H1 (cell line): ENCODE measurements around the gene CLDN2. TPM values are rescaled to one million over a fixed set of nuclear protein-coding genes. Genes with fewer than 3 reads are reported as not detected.

Source experiments
- CTCF ChIA-PET: fragments of 300-600 bp; sonication (Branson Sonifier 250); formaldehyde crosslinking; loops from one replicate; lab custom pipeline; 2021; ENCODE audit not compliant: partially characterized antibody; lab: Charles Lee
- POLR2A ChIA-PET: fragments of 300-600 bp; sonication (Branson Sonifier 250); formaldehyde crosslinking; loops from one replicate; lab custom pipeline; 2021; ENCODE audit warnings: inconsistent platforms; ENCODE audit not compliant: partially characterized antibody; lab: Charles Lee
- DNase-seq, 2 experiments: peaks; one replicate each; pipeline versions ENCODE4 v3.0.0 to v3.0.0-alpha.2; 2010 to 2022; ENCODE audit warnings: low spot score in 2 of 2, low read depth in 1 of 2, mixed read lengths in 1 of 2
- FAIRE-seq: peaks from 2 replicates; lab custom pipeline; 2011; peaks lifted over from hg19 to GRCh38; lab: Jason Lieb, UNC
- H2AFZ ChIP-seq: 2 replicates; pipeline ENCODE4 v1.8.1; 2012; ENCODE audit warnings: low read length, inconsistent platforms
- H2AK5ac ChIP-seq: 2 replicates; pipeline ENCODE4 v1.6.1; 2013; ENCODE audit warnings: low read depth, low read length
- H2BK120ac ChIP-seq: replicated peaks from 2 replicates; pipeline ENCODE3; 2013; ENCODE audit warnings: low read depth, low read length, inconsistent platforms
- H2BK12ac ChIP-seq: 2 replicates; pipeline ENCODE4 v1.6.1; 2013; ENCODE audit warnings: low read depth, low read length
- H2BK15ac ChIP-seq: 2 replicates; pipeline ENCODE4 v1.6.1; 2013; ENCODE audit warnings: low read length
- H2BK20ac ChIP-seq: 2 replicates; pipeline ENCODE4 v1.6.1; 2013; ENCODE audit warnings: low read length
- H2BK5ac ChIP-seq: 2 replicates; pipeline ENCODE4 v1.6.1; 2013; ENCODE audit warnings: low read depth, low read length
- H3K14ac ChIP-seq: 2 replicates; pipeline ENCODE4 v1.6.1; 2013; ENCODE audit warnings: inconsistent platforms; ENCODE audit not compliant: insufficient read length
- H3K18ac ChIP-seq: 2 replicates; pipeline ENCODE4 v1.6.1; 2013; ENCODE audit warnings: low read length; ENCODE audit errors: extremely low read depth
- H3K23ac ChIP-seq: 2 replicates; pipeline ENCODE4 v1.6.1; 2013; ENCODE audit warnings: inconsistent platforms; ENCODE audit not compliant: insufficient read length
- H3K23me2 ChIP-seq: 2 replicates; pipeline ENCODE4 v1.6.1; 2013; ENCODE audit warnings: low read depth, low read length
- H3K27ac ChIP-seq: 2 replicates; pipeline ENCODE4 v1.6.1; 2011; ENCODE audit warnings: low read depth, low read length, inconsistent platforms
- H3K27me3 ChIP-seq, 4 experiments: replicated peaks in 1 of 4; 1 replicate in 1 of 4; 2 replicates in 3 of 4; pipeline versions ENCODE4 v1.6.1 to v1.8.1; 2011 to 2013; ENCODE audit warnings: low read length in 3 of 4, mild to moderate bottlenecking in 3 of 4, inconsistent platforms in 2 of 4, mixed read lengths in 2 of 4, moderate library complexity in 1 of 4; ENCODE audit not compliant: control insufficient read depth in 3 of 4, insufficient read depth in 3 of 4; ENCODE audit errors: extremely low read depth in 1 of 4
- H3K36me3 ChIP-seq, 4 experiments: 2 replicates each; pipeline versions ENCODE4 v1.6.1 to v1.8.1; 2011 to 2013; ENCODE audit warnings: mild to moderate bottlenecking in 4 of 4, low read length in 3 of 4, moderate library complexity in 2 of 4, control low read depth in 1 of 4, inconsistent platforms in 1 of 4; ENCODE audit not compliant: insufficient read depth in 4 of 4, control insufficient read depth in 2 of 4
- H3K4ac ChIP-seq: replicated peaks from 2 replicates; pipeline ENCODE3; 2013; ENCODE audit warnings: low read length, low read depth, mixed read lengths, inconsistent platforms; ENCODE audit not compliant: insufficient read length
- H3K4me1 ChIP-seq, 4 experiments: replicated peaks in 1 of 4; 1 replicate in 1 of 4; 2 replicates in 3 of 4; pipeline versions ENCODE4 v1.6.1 to v1.8.1; 2011 to 2013; ENCODE audit warnings: low read length in 3 of 4, inconsistent platforms in 2 of 4, mixed read lengths in 1 of 4; ENCODE audit not compliant: insufficient read depth in 4 of 4, control insufficient read depth in 3 of 4
- H3K4me2 ChIP-seq, 2 experiments: 2 replicates each; pipeline versions ENCODE4 v1.6.1 to v1.8.1; 2011 to 2013; ENCODE audit warnings: low read depth in 2 of 2, low read length in 2 of 2, control low read depth in 1 of 2, inconsistent platforms in 1 of 2, mild to moderate bottlenecking in 1 of 2; ENCODE audit not compliant: insufficient read depth in 1 of 2
- H3K4me3 ChIP-seq, 4 experiments: fragments of 200-600, 300-600 bp in 1 of 4; sonication (generic), shearing (Covaris generic), sonication (Bioruptor Twin) in 1 of 4; 2 replicates each; pipeline versions ENCODE4 v1.5.1 to v1.8.1; 2011 to 2016; ENCODE audit warnings: low read length in 4 of 4, low read depth in 3 of 4, control low read depth in 2 of 4, inconsistent platforms in 2 of 4, mild to moderate bottlenecking in 2 of 4, mixed read lengths in 1 of 4, moderate library complexity in 1 of 4; ENCODE audit not compliant: insufficient read depth in 2 of 4; ENCODE audit errors: extremely low read depth in 1 of 4
- H3K56ac ChIP-seq: replicated peaks from 2 replicates; pipeline ENCODE3; 2013; ENCODE audit warnings: low read depth, mild to moderate bottlenecking, mixed read lengths, low read length, inconsistent platforms; ENCODE audit not compliant: insufficient read length
- H3K79me1 ChIP-seq: 2 replicates; pipeline ENCODE4 v1.6.1; 2013; ENCODE audit warnings: low read depth, low read length, control low read depth
- H3K79me2 ChIP-seq, 2 experiments: 2 replicates each; pipeline versions ENCODE4 v1.6.1 to v1.8.1; 2012 to 2013; ENCODE audit warnings: low read length in 2 of 2, mild to moderate bottlenecking in 2 of 2, inconsistent platforms in 1 of 2; ENCODE audit not compliant: insufficient read depth in 2 of 2, control insufficient read depth in 1 of 2
- H3K9ac ChIP-seq, 4 experiments: replicated peaks in 1 of 4; 1 replicate in 1 of 4; 2 replicates in 3 of 4; pipeline versions ENCODE4 v1.6.1 to v1.8.1; 2011 to 2013; ENCODE audit warnings: low read depth in 3 of 4, low read length in 3 of 4, control low read depth in 2 of 4, mild to moderate bottlenecking in 2 of 4, moderate library complexity in 2 of 4, inconsistent platforms in 1 of 4; ENCODE audit errors: extremely low read depth in 1 of 4
- H3K9me3 ChIP-seq, 2 experiments: 2 replicates each; pipeline versions ENCODE4 v1.6.1 to v1.8.1; 2012 to 2013; ENCODE audit warnings: mild to moderate bottlenecking in 2 of 2, moderate library complexity in 2 of 2, control low read depth in 1 of 2, inconsistent platforms in 1 of 2, low read depth in 1 of 2, low read length in 1 of 2, mixed read lengths in 1 of 2; ENCODE audit not compliant: insufficient read depth in 2 of 2
- H4K20me1 ChIP-seq, 2 experiments: replicated peaks in 1 of 2; 2 replicates each; pipeline versions ENCODE3 to v1.8.1; 2011 to 2013; ENCODE audit warnings: inconsistent platforms in 2 of 2, low read length in 2 of 2, mild to moderate bottlenecking in 1 of 2; ENCODE audit not compliant: insufficient read depth in 2 of 2, control insufficient read depth in 1 of 2
- H4K5ac ChIP-seq: 2 replicates; pipeline ENCODE4 v1.6.1; 2013; ENCODE audit warnings: low read length, low read depth, mixed read lengths, inconsistent platforms; ENCODE audit not compliant: insufficient read length
- H4K8ac ChIP-seq: 2 replicates; pipeline ENCODE4 v1.8.0; 2013; ENCODE audit warnings: mild to moderate bottlenecking, moderate library complexity, low read length, inconsistent platforms; ENCODE audit not compliant: insufficient read depth; ENCODE audit errors: extremely low read depth
- H4K91ac ChIP-seq: replicated peaks from 2 replicates; pipeline ENCODE3; 2013; ENCODE audit warnings: low read length, mixed read lengths, inconsistent platforms; ENCODE audit not compliant: insufficient read length
- KDM4A ChIP-seq: IDR thresholded peaks from one replicate; pipeline ENCODE4 v1.7.1; 2012; ENCODE audit warnings: low read depth, mild to moderate bottlenecking, moderate library complexity, low read length, inconsistent platforms; ENCODE audit not compliant: severe bottlenecking
- WGBS, 2 experiments: shearing (Covaris generic) in 1 of 2; methylation state at CpG; one replicate each; pipeline versions ENCODE4 v1.1.6 to v1.1.7; 2013 to 2015; ENCODE audit warnings: low lambda C conversion rate in 2 of 2, mixed read lengths in 2 of 2, inconsistent platforms in 1 of 2, low coverage in 1 of 2, missing lambda C conversion rate in 1 of 2; ENCODE audit not compliant: insufficient replicate concordance in 2 of 2, insufficient coverage in 1 of 2, insufficient read length in 1 of 2; ENCODE audit errors: extremely low coverage in 1 of 2, missing lambda C conversion rate in 1 of 2; 5-methylcytosine and 5-hydroxymethylcytosine counted together
- polyA plus RNA-seq, 7 experiments: library from polyadenylated mRNA; depleted of rRNA in 3 of 7; stranded (reverse) in 5 of 7; unstranded in 2 of 7; fragments of >200 nt in 5 of 7; fragments of 200-250 nt in 2 of 7; gene quantifications; 1 replicate in 5 of 7; 2 replicates in 1 of 7; 4 replicates in 1 of 7; pipeline versions ENCODE4 v1.2.1 to v1.2.3, GENCODE V29; 2011 to 2013; ENCODE audit warnings: missing spikeins in 2 of 7, mixed read lengths in 2 of 7
- total RNA-seq: library from RNA; stranded (reverse); fragmentation: NEBNext Ultra II Directional; extraction: Animal tissue kit (Norgen Biotek cat#: 25700); gene quantifications from 2 replicates; pipeline ENCODE4 v1.2.1, GENCODE V29; 2021

CLDN2 gene
- total and polyA plus RNA-seq, 2 of the 8 experiments (the other 6 are each of a cell fraction or from before 2014, with no cell fraction given) = 0.02 TPM; not detected in 1

DNA sequence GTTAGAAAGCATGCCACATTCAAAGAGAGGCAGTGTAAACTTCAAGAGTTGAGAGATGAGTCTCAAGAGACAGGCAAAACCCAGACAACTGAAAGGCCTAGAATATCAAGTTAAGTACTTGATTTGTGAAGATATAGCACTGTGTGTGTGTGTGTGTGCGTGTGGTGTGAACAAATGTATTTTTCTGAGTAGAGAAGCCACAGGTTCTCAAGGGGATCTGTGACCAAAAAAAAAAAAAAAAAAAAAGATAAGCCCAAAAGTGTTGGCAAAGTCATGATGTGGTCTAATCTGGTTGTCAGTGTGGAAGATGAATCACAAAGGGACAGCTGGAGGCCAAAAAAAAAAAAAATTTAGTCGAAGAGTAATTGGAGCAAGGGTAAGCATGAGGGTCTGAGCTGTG is 20.9 kb upstream of the CLDN2 start:
- H3K79me2 ChIP-seq = no peaks in the 10 kb centered on the region
- no peaks in the 10 kb centered on the region for H3K9me3 ChIP-seq
- H2BK5ac ChIP-seq = no peak overlapping the region
- H3K23me2 ChIP-seq = no peaks in the 10 kb centered on the region
- no peaks in the 10 kb centered on the region for H3K79me1 ChIP-seq
- H3K36me3 ChIP-seq = no peaks in the 10 kb centered on the region
- ChIA-PET CTCF (interaction anchor here (0.6 to 5.6 kb wide), 11 partner anchors 10 to 482 kb away, joined by 3 to 50 read pairs (median 7); no protein-coding TSS in a partner anchor), POLR2A (no interaction called here)
- FAIRE-seq (no peak), DNase-seq (no peak)
- H3K56ac ChIP-seq = no peak overlapping the region
- H3K18ac ChIP-seq = no peak overlapping the region
- no peak overlapping the region for H2BK120ac ChIP-seq
- no peak overlapping the region for H3K23ac ChIP-seq
- no peak overlapping the region for H2BK20ac ChIP-seq
- H3K9ac ChIP-seq = no peak overlapping the region
- no peak overlapping the region for H3K14ac ChIP-seq
- H3K4me2 ChIP-seq = no peak overlapping the region
- no peak overlapping the region for H4K91ac ChIP-seq
- H4K8ac ChIP-seq = no peak overlapping the region
- no peak overlapping the region for H2BK12ac ChIP-seq
- WGBS, 2 experiments = 80 to 100% methylated on average over 1 of the region's 2 CpGs
- no peak overlapping the region for H3K4me3 ChIP-seq
- H2BK15ac ChIP-seq = no peak overlapping the region
- no peak overlapping the region for H2AFZ ChIP-seq
- no peaks in the 10 kb centered on the region for H4K20me1 ChIP-seq
- H2AK5ac ChIP-seq = no peak overlapping the region
- no peak overlapping the region for H3K27ac ChIP-seq
- H3K4ac ChIP-seq = no peak overlapping the region
- no peak for TF ChIP-seq KDM4A
- H4K5ac ChIP-seq = no peak overlapping the region
- H3K27me3 ChIP-seq = no peaks in the 10 kb centered on the region
- no peaks in the 10 kb centered on the region; a peak in 1 of 7 replicates for H3K4me1 ChIP-seq
